Naive thymus-derived CD4-positive, alpha-beta T cell (primary cell): ENCODE data around the gene MYO7A. TPM values are rescaled to one million over a fixed set of nuclear protein-coding genes. Genes with fewer than 3 reads are reported as not detected.
A peak's percentile ranks its signal among the peaks of the same experiment; 100 is the strongest.

ENCODE experiments used
- ATAC-seq: fragments of 150-1000 bp; cut with Tn5 transposase; 2 replicates; pipeline ENCODE4 v1.10.0; 2021; ENCODE audit warnings: mild to moderate bottlenecking, moderate library complexity
- CTCF ChIA-PET: fragments of 350-600 bp; sonication (Branson Sonifier 250); formaldehyde crosslinking; loops from one replicate; lab custom pipeline; 2021; ENCODE audit warnings: antibody characterized with exemption; lab: Charles Lee
- POLR2A ChIA-PET: fragments of 350-600 bp; sonication (Branson Sonifier 250); formaldehyde crosslinking; loops from one replicate; lab custom pipeline; 2021; ENCODE audit warnings: antibody characterized with exemption, inconsistent platforms; lab: Charles Lee
- DNase-seq, 9 donors: peaks; one replicate each; pipeline versions ENCODE4 v3.0.0 to v3.0.0-alpha.2; 2020 to 2022; ENCODE audit warnings: mixed read lengths in 1 of 9
- H3K27ac ChIP-seq: one replicate; pipeline ENCODE4 v1.7.0; 2013; ENCODE audit warnings: mild to moderate bottlenecking, low read depth, low read length, moderate library complexity
- H3K27me3 ChIP-seq, 2 donors: one replicate each; pipeline ENCODE4 v1.7.0; 2013; ENCODE audit warnings: low read length in 2 of 2, mild to moderate bottlenecking in 2 of 2, moderate library complexity in 2 of 2; ENCODE audit not compliant: control insufficient read depth in 2 of 2, insufficient read depth in 2 of 2
- H3K36me3 ChIP-seq, 3 experiments: 1 replicate in 2 of 3; 2 replicates in 1 of 3; pipeline ENCODE4 v1.7.0; 2013; ENCODE audit warnings: low read length in 3 of 3, mild to moderate bottlenecking in 3 of 3, moderate library complexity in 1 of 3; ENCODE audit not compliant: insufficient read depth in 3 of 3, control insufficient read depth in 2 of 3
- H3K4me1 ChIP-seq, 2 donors: one replicate each; pipeline ENCODE4 v1.7.0; 2013; ENCODE audit warnings: low read length in 2 of 2, mild to moderate bottlenecking in 2 of 2, moderate library complexity in 1 of 2; ENCODE audit not compliant: control insufficient read depth in 2 of 2, insufficient read depth in 2 of 2
- H3K4me3 ChIP-seq: 2 replicates; pipeline ENCODE4 v1.7.0; 2013; ENCODE audit warnings: mild to moderate bottlenecking, low read length
- H3K9me3 ChIP-seq, 3 experiments: 1 replicate in 2 of 3; 2 replicates in 1 of 3; pipeline ENCODE4 v1.7.0; 2013; ENCODE audit warnings: low read length in 3 of 3; ENCODE audit not compliant: control insufficient read depth in 2 of 3
- H3K27ac Mint-ChIP-seq, 9 donors: one replicate each; pipeline ENCODE4 v1.8.0; 2020 to 2022; ENCODE audit warnings: mixed read lengths in 9 of 9, mild to moderate bottlenecking in 8 of 9, moderate library complexity in 5 of 9, inconsistent platforms in 2 of 9
- H3K27me3 Mint-ChIP-seq, 5 donors: one replicate each; pipeline ENCODE4 v1.8.0; 2021 to 2022; ENCODE audit warnings: mixed read lengths in 5 of 5, mild to moderate bottlenecking in 1 of 5
- H3K36me3 Mint-ChIP-seq, 5 donors: one replicate each; pipeline ENCODE4 v1.8.0; 2020 to 2022; ENCODE audit warnings: mixed read lengths in 5 of 5, mild to moderate bottlenecking in 3 of 5, inconsistent platforms in 1 of 5
- H3K4me1 Mint-ChIP-seq, 7 donors: one replicate each; pipeline ENCODE4 v1.8.0; 2020 to 2022; ENCODE audit warnings: mixed read lengths in 7 of 7, mild to moderate bottlenecking in 3 of 7, inconsistent platforms in 1 of 7
- H3K4me3 Mint-ChIP-seq, 10 donors: one replicate each; pipeline ENCODE4 v1.8.0; 2020 to 2022; ENCODE audit warnings: mild to moderate bottlenecking in 10 of 10, mixed read lengths in 10 of 10, moderate library complexity in 6 of 10, inconsistent platforms in 2 of 10
- H3K9me3 Mint-ChIP-seq, 11 donors: one replicate each; pipeline ENCODE4 v1.8.0; 2020 to 2022; ENCODE audit warnings: mixed read lengths in 11 of 11, mild to moderate bottlenecking in 4 of 11, inconsistent platforms in 1 of 11, moderate library complexity in 1 of 11
- intact Hi-C, 2 donors: fragments of 100-400 bp; cut with micrococcal nuclease; formaldehyde crosslinking; loops; one replicate each; pipeline ENCODE4 v1.15.1; 2023
- polyA plus RNA-seq, 2 donors: library from polyadenylated mRNA; unstranded; fragments of 300-500 nt; fragmentation: Illumina TruSeq; gene quantifications; one replicate each; pipeline ENCODE4 v1.2.3, GENCODE V29; 2021
- total RNA-seq, 6 experiments: library from RNA in 5 of 6; stranded (reverse) in 5 of 6; gene quantifications; 1 replicate in 5 of 6; 2 replicates in 1 of 6; pipeline ENCODE4 v1.2.3 and lab custom pipeline; 2021 to 2026

The MYO7A gene
- total and polyA plus RNA-seq, 7 experiments from 2014 or later, result 0.07 to 2.5 (median 0.27) TPM; not detected in 2

- Mint-ChIP-seq H3K4me3 (no peak overlapping the region), H3K4me1 (peaks cover 0 to 3% (median 0%) of the 10 kb centered on the region in 7 donors), H3K27ac (peak overlapping the region in 2 of 9 donors; percentile 59 to 68), H3K27me3 (no peaks in the 10 kb centered on the region), H3K36me3 (no peaks in the 10 kb centered on the region), H3K9me3 (no peaks in the 10 kb centered on the region)
- Histone ChIP-seq H3K9me3 (no peaks in the 10 kb centered on the region), H3K4me3 (no peak overlapping the region), H3K36me3 (peaks cover 0 to 4% (median 0%) of the 10 kb centered on the region in 3 experiments), H3K4me1 (no peaks in the 10 kb centered on the region), H3K27ac (no peak overlapping the region), H3K27me3 (no peaks in the 10 kb centered on the region)
- intact Hi-C loops, result loop anchor here in 1 of 2 donors (1.0 kb wide), 1 partner anchor 66 kb away; no protein-coding TSS in a partner anchor
- no peak for DNase-seq
- ATAC-seq, result no peak
- CTCF ChIA-PET, result interaction anchor here (1.0 to 1.3 kb wide), 2 partner anchors 31 to 66 kb away, joined by 3 read pairs; no protein-coding TSS in a partner anchor
- POLR2A ChIA-PET, result no interaction called here
These were observed 14.5 kb upstream of the MYO7A start for GRCh38 chr11:77113382-77114088.

- ChIA-PET CTCF (interaction anchor here (1.0 to 1.3 kb wide), 2 partner anchors 31 to 856 kb away, joined by 3 read pairs; no protein-coding TSS in a partner anchor), POLR2A (no interaction called here)
- H3K9me3 Mint-ChIP-seq, result no peaks in the 10 kb centered on the region
- no peaks in the 10 kb centered on the region for H3K27me3 Mint-ChIP-seq
- no peak for DNase-seq
- Histone ChIP-seq H3K4me3 (no peak overlapping the region), H3K27ac (no peak overlapping the region), H3K36me3 (peaks cover 0 to 8% (median 0%) of the 10 kb centered on the region in 3 experiments), H3K9me3 (no peaks in the 10 kb centered on the region), H3K27me3 (no peaks in the 10 kb centered on the region), H3K4me1 (no peaks in the 10 kb centered on the region)
- no peak for ATAC-seq
- peaks cover 0 to 3% (median 0%) of the 10 kb centered on the region in 5 donors for H3K36me3 Mint-ChIP-seq
- H3K4me3 Mint-ChIP-seq, result no peak overlapping the region
- peaks cover 0 to 3% (median 0%) of the 10 kb centered on the region in 7 donors for H3K4me1 Mint-ChIP-seq
- H3K27ac Mint-ChIP-seq, result no peak overlapping the region
- intact Hi-C loops, result no loop called here
These were observed 14.0 kb upstream of the MYO7A start for GRCh38 chr11:77114089-77114463.

GRCh38 chr11:77115181-77115611 lies 12.8 kb upstream of the MYO7A start:
- CTCF ChIA-PET, result interaction anchor here (1.0 kb wide), 1 partner anchor 854 kb away, joined by 3 read pairs; no protein-coding TSS in a partner anchor
- H3K27ac ChIP-seq, result no peak overlapping the region
- DNase-seq, result no peak
- H3K27me3 ChIP-seq, result no peaks in the 10 kb centered on the region
- no peak overlapping the region for H3K4me3 Mint-ChIP-seq
- H3K9me3 ChIP-seq, result no peaks in the 10 kb centered on the region
- ATAC-seq, result no peak
- H3K4me1 ChIP-seq, result no peaks in the 10 kb centered on the region
- peaks cover 0 to 8% (median 0%) of the 10 kb centered on the region in 3 experiments for H3K36me3 ChIP-seq
- peaks cover 0 to 3% (median 0%) of the 10 kb centered on the region in 7 donors for H3K4me1 Mint-ChIP-seq
- no peaks in the 10 kb centered on the region for H3K9me3 Mint-ChIP-seq
- no peak overlapping the region for H3K4me3 ChIP-seq
- no peak overlapping the region for H3K27ac Mint-ChIP-seq
- no peaks in the 10 kb centered on the region for H3K27me3 Mint-ChIP-seq
- intact Hi-C loops, result no loop called here
- H3K36me3 Mint-ChIP-seq, result peaks cover 0 to 7% (median 0%) of the 10 kb centered on the region in 5 donors
- POLR2A ChIA-PET, result no interaction called here

DNA sequence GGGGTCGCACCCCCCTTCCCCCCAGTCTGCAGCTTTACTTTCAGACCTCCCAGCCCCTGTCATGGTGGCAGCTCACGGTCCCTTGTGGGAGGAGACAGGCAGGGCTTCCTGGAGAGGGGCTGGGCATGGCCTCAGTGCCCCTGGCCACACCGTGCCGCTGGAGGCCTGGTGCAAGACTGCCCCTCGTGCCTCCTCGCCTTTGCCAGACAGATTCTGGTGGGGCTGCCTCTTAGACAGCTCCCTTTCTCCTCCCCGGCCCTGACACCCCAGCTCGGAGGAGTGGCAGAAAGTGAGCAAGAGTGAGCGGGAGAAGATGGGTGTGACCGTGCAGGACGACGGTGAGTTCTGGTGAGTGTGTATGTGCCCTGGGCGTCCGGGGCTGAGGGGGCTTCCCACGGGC lies 12.1 kb upstream of the MYO7A start:
- H3K4me1 ChIP-seq, result no peaks in the 10 kb centered on the region
- Mint-ChIP-seq H3K9me3 (no peaks in the 10 kb centered on the region), H3K4me1 (peaks cover 0 to 4% (median 0%) of the 10 kb centered on the region in 7 donors), H3K27me3 (no peaks in the 10 kb centered on the region), H3K27ac (no peak overlapping the region), H3K4me3 (no peak overlapping the region), H3K36me3 (peaks cover 0 to 14% (median 3%) of the 10 kb centered on the region in 5 donors)
- CTCF ChIA-PET, result no interaction called here
- POLR2A ChIA-PET, result no interaction called here
- H3K9me3 ChIP-seq, result no peaks in the 10 kb centered on the region
- H3K27ac ChIP-seq, result no peak overlapping the region
- intact Hi-C loops, result no loop called here
- ATAC-seq (no peak), DNase-seq (no peak)
- no peak overlapping the region for H3K4me3 ChIP-seq
- peaks cover 0 to 13% (median 0%) of the 10 kb centered on the region in 3 experiments for H3K36me3 ChIP-seq
- H3K27me3 ChIP-seq, result no peaks in the 10 kb centered on the region

DNA sequence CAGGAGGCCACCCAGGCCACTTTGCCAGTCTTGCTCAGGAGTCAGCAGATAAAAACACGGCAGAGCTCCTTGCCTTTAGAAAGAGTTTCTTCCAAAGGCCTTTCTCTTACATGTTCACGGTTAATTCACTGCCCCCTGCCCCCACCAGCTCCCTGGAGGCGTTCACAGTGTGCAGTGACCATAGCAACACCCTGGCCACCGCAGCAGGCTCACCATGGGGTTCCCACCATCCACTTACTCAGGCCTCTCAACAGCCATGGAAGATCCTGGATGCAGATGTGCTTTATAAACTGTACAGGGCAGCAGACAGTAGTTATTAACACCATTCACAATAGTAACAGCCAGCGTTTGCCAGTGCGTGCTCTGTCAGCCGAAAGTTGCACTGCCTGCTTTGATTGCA lies 10.6 kb upstream of the MYO7A start:
- POLR2A ChIA-PET, result no interaction called here
- peaks cover 0 to 5% (median 0%) of the 10 kb centered on the region in 7 donors for H3K4me1 Mint-ChIP-seq
- intact Hi-C loops, result no loop called here

GRCh38 chr11:77118086-77118485 lies 10.0 kb upstream of the MYO7A start:
- no peaks in the 10 kb centered on the region for H3K4me1 ChIP-seq
- no peaks in the 10 kb centered on the region for H3K9me3 ChIP-seq
- H3K36me3 ChIP-seq, result peaks cover 0 to 24% (median 0%) of the 10 kb centered on the region in 3 experiments
- Mint-ChIP-seq H3K27ac (no peak overlapping the region), H3K4me1 (peaks cover 0 to 5% (median 0%) of the 10 kb centered on the region in 7 donors), H3K4me3 (no peak overlapping the region), H3K9me3 (no peaks in the 10 kb centered on the region), H3K27me3 (no peaks in the 10 kb centered on the region), H3K36me3 (peaks cover 0 to 18% (median 3%) of the 10 kb centered on the region in 5 donors)
- DNase-seq, result no peak
- POLR2A ChIA-PET, result no interaction called here
- ATAC-seq, result no peak
- H3K27me3 ChIP-seq, result no peaks in the 10 kb centered on the region
- intact Hi-C loops, result no loop called here
- CTCF ChIA-PET, result interaction anchor here (0.6 kb wide), 1 partner anchor 62 kb away, joined by 3 read pairs; no protein-coding TSS in a partner anchor
- H3K27ac ChIP-seq, result no peak overlapping the region
- H3K4me3 ChIP-seq, result no peak overlapping the region

More for the DNA sequence above, 10.6 kb upstream of the MYO7A start:
- Mint-ChIP-seq H3K27ac (no peak overlapping the region), H3K4me3 (no peak overlapping the region), H3K9me3 (no peaks in the 10 kb centered on the region), H3K27me3 (no peaks in the 10 kb centered on the region), H3K36me3 (peaks cover 0 to 16% (median 3%) of the 10 kb centered on the region in 5 donors)
- no peaks in the 10 kb centered on the region for H3K9me3 ChIP-seq
- H3K4me3 ChIP-seq, result no peak overlapping the region
- CTCF ChIA-PET, result interaction anchor here (0.6 kb wide), 1 partner anchor 62 kb away, joined by 3 read pairs; no protein-coding TSS in a partner anchor
- DNase-seq (no peak), ATAC-seq (no peak)
- H3K4me1 ChIP-seq, result no peaks in the 10 kb centered on the region
- H3K27me3 ChIP-seq, result no peaks in the 10 kb centered on the region
- peaks cover 0 to 24% (median 0%) of the 10 kb centered on the region in 3 experiments for H3K36me3 ChIP-seq
- H3K27ac ChIP-seq, result no peak overlapping the region
